Loucy (cell line): ENCODE data around the gene CRCP.

ENCODE experiments used
- H2AFZ ChIP-seq: fragments of 200-600 bp; sonication (generic); 2 replicates; pipeline ENCODE4 v1.6.0; 2016; ENCODE audit warnings: antibody characterized with exemption, mild to moderate bottlenecking, low read length, moderate library complexity
- H3F3A ChIP-seq: fragments of 200-600 bp; 2 replicates; pipeline ENCODE4 v1.6.0; 2016; ENCODE audit warnings: antibody characterized with exemption, low read depth, mild to moderate bottlenecking
- H3K27me3 ChIP-seq: fragments of 200-600 bp; sonication (generic); 2 replicates; pipeline ENCODE4 v1.6.1; 2014; ENCODE audit warnings: low read length, mild to moderate bottlenecking; ENCODE audit not compliant: insufficient read depth, poor library complexity, severe bottlenecking
- H3K36me3 ChIP-seq: fragments of 200-600 bp; sonication (generic); 2 replicates; pipeline ENCODE4 v1.6.1; 2016; ENCODE audit warnings: low read length; ENCODE audit not compliant: insufficient read depth
- H3K4me1 ChIP-seq: fragments of 200-600 bp; sonication (generic); 2 replicates; pipeline ENCODE4 v1.5.1; 2014; ENCODE audit warnings: low read length, mild to moderate bottlenecking; ENCODE audit not compliant: insufficient read depth, poor library complexity, severe bottlenecking
- H3K4me2 ChIP-seq: fragments of 200-600 bp; sonication (generic); 2 replicates; pipeline ENCODE4 v1.6.0; 2014; ENCODE audit warnings: antibody characterized with exemption, low read length, low read depth, mild to moderate bottlenecking; ENCODE audit not compliant: poor library complexity, severe bottlenecking
- H3K4me3 ChIP-seq: fragments of 200-600 bp; sonication (generic); 2 replicates; pipeline ENCODE4 v1.5.1; 2014; ENCODE audit warnings: low read length, mild to moderate bottlenecking, mixed read lengths; ENCODE audit not compliant: poor library complexity, severe bottlenecking
- H3K79me2 ChIP-seq: fragments of 200-600 bp; sonication (generic); 2 replicates; pipeline ENCODE4 v1.6.1; 2014; ENCODE audit warnings: low read length; ENCODE audit not compliant: insufficient read depth
- H3K9ac ChIP-seq: fragments of 200-600 bp; sonication (generic); 2 replicates; pipeline ENCODE4 v1.6.0; 2014; ENCODE audit warnings: mild to moderate bottlenecking, low read depth, low read length, moderate library complexity; ENCODE audit not compliant: poor library complexity, severe bottlenecking
- H3K9me2 ChIP-seq: fragments of 200-600 bp; sonication (generic); replicated peaks from 2 replicates; pipeline ENCODE4 v1.6.1; 2016; ENCODE audit warnings: low read depth, low read length, mixed read lengths
- H3K9me3 ChIP-seq: fragments of 200-600 bp; sonication (generic); 2 replicates; pipeline ENCODE4 v1.6.1; 2014; ENCODE audit warnings: mild to moderate bottlenecking, antibody characterized with exemption, low read length, low read depth; ENCODE audit not compliant: insufficient read depth
- H4K20me1 ChIP-seq: fragments of 200-600 bp; sonication (generic); 2 replicates; pipeline ENCODE4 v1.6.0; 2014; ENCODE audit warnings: antibody characterized with exemption, low read length, mild to moderate bottlenecking; ENCODE audit not compliant: insufficient read depth, poor library complexity, severe bottlenecking
- EZH2phosphoT487 ChIP-seq: fragments of 200-600 bp; IDR thresholded peaks from 2 replicates; pipeline ENCODE4 v1.6.1; 2018; ENCODE audit warnings: antibody characterized with exemption, mild to moderate bottlenecking, moderate library complexity, borderline replicate concordance
- TF ChIP-seq, protein P1 (sequence below): fragments of 200-600 bp; sonication (generic); conservative IDR thresholded peaks from 2 replicates; pipeline ENCODE4 v1.5.1; 2014; ENCODE audit warnings: mild to moderate bottlenecking, antibody characterized with exemption, low read length

CRCP gene

DNA sequence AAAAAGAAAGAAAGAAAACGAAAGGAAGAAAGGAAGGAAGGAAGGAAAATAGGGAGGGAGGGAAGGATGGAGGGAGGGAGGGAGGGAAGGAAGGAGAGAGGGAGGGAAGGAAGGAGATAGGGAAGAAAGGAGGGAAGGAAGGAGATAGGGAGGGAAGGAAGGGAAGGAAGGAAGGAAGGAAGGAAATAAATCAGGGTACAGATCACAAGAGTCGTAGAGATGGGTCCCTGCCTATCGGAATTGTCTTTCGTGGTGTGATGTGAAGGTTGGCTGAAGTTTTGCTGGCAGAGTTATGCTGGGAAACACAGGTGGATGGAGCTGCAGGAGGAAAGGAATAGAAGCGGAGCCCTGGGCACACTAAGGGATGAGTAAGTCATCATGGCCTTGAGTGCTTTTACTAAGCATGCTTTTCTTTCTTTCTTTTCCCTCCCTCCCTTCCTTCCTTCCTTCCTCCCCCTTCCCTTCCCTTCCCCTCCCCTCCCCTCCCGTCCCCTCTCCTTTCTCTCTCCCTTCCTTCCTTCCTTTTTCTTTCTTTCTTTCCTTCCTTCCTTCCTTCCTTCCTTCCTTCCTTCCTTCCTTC, 78.6 kb downstream of the CRCP start:
- TF ChIP-seq, protein P1, sequence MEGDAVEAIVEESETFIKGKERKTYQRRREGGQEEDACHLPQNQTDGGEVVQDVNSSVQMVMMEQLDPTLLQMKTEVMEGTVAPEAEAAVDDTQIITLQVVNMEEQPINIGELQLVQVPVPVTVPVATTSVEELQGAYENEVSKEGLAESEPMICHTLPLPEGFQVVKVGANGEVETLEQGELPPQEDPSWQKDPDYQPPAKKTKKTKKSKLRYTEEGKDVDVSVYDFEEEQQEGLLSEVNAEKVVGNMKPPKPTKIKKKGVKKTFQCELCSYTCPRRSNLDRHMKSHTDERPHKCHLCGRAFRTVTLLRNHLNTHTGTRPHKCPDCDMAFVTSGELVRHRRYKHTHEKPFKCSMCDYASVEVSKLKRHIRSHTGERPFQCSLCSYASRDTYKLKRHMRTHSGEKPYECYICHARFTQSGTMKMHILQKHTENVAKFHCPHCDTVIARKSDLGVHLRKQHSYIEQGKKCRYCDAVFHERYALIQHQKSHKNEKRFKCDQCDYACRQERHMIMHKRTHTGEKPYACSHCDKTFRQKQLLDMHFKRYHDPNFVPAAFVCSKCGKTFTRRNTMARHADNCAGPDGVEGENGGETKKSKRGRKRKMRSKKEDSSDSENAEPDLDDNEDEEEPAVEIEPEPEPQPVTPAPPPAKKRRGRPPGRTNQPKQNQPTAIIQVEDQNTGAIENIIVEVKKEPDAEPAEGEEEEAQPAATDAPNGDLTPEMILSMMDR: no peak
- TF ChIP-seq EZH2phosphoT487: no peak
- no peaks in the 10 kb centered on the region for H4K20me1 ChIP-seq
- no peak overlapping the region for H3K4me3 ChIP-seq
- no peaks in the 10 kb centered on the region for H3K79me2 ChIP-seq
- no peaks in the 10 kb centered on the region for H3K27me3 ChIP-seq
- H3K4me1 ChIP-seq: no peaks in the 10 kb centered on the region
- H3F3A ChIP-seq: no peaks in the 10 kb centered on the region
- no peak overlapping the region for H3K4me2 ChIP-seq
- H3K9me3 ChIP-seq: no peaks in the 10 kb centered on the region
- H3K9ac ChIP-seq: no peak overlapping the region
- no peak overlapping the region for H2AFZ ChIP-seq
- H3K9me2 ChIP-seq: no peaks in the 10 kb centered on the region
- no peaks in the 10 kb centered on the region for H3K36me3 ChIP-seq

DNA sequence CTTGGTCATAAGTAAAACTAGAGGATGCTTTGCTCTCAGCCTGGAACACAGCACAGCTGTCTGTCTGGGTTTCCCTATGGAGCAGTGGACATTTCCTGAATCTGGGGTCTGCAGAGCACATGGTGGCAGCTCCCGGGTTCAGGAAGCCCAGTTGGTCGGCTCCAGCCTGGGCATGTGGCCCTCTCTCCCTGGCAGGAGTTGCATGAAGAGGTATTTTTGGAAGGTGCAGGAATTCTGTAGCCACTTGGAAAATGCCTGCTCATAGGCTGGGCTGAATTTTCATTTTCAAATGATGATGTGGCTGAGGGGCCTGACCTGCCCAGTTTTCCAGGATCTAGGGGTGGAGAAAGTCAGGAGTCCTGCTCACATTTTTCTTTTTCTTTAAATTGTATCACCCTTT, 83.8 kb downstream of the CRCP start:
- Histone ChIP-seq H3K9me2 (no peaks in the 10 kb centered on the region), H2AFZ (no peak overlapping the region)

DNA sequence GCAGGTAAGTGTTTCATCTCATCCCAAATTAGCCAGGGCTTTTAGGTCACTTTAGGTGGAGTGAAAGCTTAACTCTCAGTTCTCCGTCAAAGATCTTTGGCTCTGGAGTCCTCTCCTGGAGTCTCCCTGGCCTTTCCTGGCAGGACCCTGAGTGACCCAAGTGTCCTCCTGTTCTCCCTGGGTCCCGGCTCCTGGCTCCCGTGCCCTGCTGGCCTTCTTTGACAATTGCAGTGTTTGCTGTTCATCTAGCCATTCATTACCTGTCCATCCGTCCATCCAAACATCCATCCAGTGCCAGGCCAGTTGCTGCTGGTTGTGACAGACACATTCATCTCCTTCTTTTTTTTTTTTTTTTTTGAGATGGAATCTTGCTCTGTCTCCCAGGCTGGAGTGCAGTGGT, 84.3 kb downstream of the CRCP start:
- TF ChIP-seq, protein P1: no peak
- no peak for TF ChIP-seq EZH2phosphoT487
- Histone ChIP-seq H3K4me2 (no peak overlapping the region), H3K27me3 (no peaks in the 10 kb centered on the region)

More for the DNA sequence above, 83.8 kb downstream of the CRCP start:
- Histone ChIP-seq H3K36me3 (no peaks in the 10 kb centered on the region), H3K9me3 (no peaks in the 10 kb centered on the region), H3K4me2 (no peak overlapping the region), H3K9ac (no peak overlapping the region), H3K79me2 (no peaks in the 10 kb centered on the region), H4K20me1 (no peaks in the 10 kb centered on the region), H3K4me1 (peaks cover 11% of the 10 kb centered on the region), H3K27me3 (no peaks in the 10 kb centered on the region), H3F3A (no peaks in the 10 kb centered on the region; the same call in 1 of the 2 replicates), H3K4me3 (no peak overlapping the region)
- TF ChIP-seq, protein P1: no peak
- TF ChIP-seq EZH2phosphoT487: no peak

More for the DNA sequence above, 84.3 kb downstream of the CRCP start:
- H3K36me3 ChIP-seq: no peaks in the 10 kb centered on the region
- no peaks in the 10 kb centered on the region for H4K20me1 ChIP-seq
- H3K9me3 ChIP-seq: no peaks in the 10 kb centered on the region
- H3K79me2 ChIP-seq: no peaks in the 10 kb centered on the region
- H3K4me1 ChIP-seq: peaks cover 11% of the 10 kb centered on the region
- no peaks in the 10 kb centered on the region for H3K9me2 ChIP-seq
- H3K4me3 ChIP-seq: no peak overlapping the region
- no peak overlapping the region for H3K9ac ChIP-seq
- H2AFZ ChIP-seq: no peak overlapping the region
- no peaks in the 10 kb centered on the region; the same call in 1 of the 2 replicates for H3F3A ChIP-seq
